ENCODE measurements around the gene KCTD5.
"Not testable (repeated sequence)": the region's sequence is repeated elsewhere in the genome, so short reads cannot be mapped to it uniquely, and the experiment has no call there.

DNA sequence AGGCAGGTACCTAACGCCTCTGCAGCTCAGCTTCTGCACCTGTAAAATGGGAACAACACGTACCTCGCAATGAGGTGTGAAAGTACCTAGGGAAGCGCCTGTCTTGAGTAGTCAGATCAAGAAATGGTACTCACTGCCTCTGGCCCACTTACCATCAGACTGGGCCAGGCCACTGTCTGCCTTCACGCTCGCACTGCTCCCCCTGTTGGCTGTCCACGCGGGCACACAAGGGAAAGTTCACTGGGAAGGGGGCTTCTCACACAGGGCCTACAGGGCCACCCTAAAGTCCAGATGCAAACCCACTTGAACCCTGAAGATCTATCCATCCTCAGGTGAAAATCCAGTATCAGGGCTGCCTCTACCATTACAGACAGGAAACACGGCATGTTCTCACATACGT is 11.1 kb upstream of the KCTD5 start:
- not testable (repeated sequence) for TF ChIP-seq EZH2 (IDR thresholded peaks at IDR 0.05; ENCODE audit: insufficient read depth, low read length)
- TF ChIP-seq, protein P1, sequence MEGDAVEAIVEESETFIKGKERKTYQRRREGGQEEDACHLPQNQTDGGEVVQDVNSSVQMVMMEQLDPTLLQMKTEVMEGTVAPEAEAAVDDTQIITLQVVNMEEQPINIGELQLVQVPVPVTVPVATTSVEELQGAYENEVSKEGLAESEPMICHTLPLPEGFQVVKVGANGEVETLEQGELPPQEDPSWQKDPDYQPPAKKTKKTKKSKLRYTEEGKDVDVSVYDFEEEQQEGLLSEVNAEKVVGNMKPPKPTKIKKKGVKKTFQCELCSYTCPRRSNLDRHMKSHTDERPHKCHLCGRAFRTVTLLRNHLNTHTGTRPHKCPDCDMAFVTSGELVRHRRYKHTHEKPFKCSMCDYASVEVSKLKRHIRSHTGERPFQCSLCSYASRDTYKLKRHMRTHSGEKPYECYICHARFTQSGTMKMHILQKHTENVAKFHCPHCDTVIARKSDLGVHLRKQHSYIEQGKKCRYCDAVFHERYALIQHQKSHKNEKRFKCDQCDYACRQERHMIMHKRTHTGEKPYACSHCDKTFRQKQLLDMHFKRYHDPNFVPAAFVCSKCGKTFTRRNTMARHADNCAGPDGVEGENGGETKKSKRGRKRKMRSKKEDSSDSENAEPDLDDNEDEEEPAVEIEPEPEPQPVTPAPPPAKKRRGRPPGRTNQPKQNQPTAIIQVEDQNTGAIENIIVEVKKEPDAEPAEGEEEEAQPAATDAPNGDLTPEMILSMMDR (IDR thresholded peaks at IDR 0.05; ENCODE audit: insufficient read depth, low read depth, low read length) = peak; percentile 10
